OCI-LY7 (cell line): Measurements from ENCODE around the gene ADCY9.

Experiments used
- EZH2phosphoT487 ChIP-seq: fragments of 200-600 bp; sonication (generic); IDR thresholded peaks from 2 replicates; pipeline ENCODE4 v1.6.1; 2018; ENCODE audit warnings: low read depth, borderline replicate concordance, mild to moderate bottlenecking, mixed run types, antibody characterized with exemption, low read length, moderate library complexity, mixed read lengths
- TF ChIP-seq, protein P1 (sequence below): fragments of 200-600 bp; sonication (generic); conservative IDR thresholded peaks from 2 replicates; pipeline ENCODE4 v1.5.1; 2014; ENCODE audit warnings: mild to moderate bottlenecking, antibody characterized with exemption, low read length, moderate library complexity, mixed read lengths

DNA sequence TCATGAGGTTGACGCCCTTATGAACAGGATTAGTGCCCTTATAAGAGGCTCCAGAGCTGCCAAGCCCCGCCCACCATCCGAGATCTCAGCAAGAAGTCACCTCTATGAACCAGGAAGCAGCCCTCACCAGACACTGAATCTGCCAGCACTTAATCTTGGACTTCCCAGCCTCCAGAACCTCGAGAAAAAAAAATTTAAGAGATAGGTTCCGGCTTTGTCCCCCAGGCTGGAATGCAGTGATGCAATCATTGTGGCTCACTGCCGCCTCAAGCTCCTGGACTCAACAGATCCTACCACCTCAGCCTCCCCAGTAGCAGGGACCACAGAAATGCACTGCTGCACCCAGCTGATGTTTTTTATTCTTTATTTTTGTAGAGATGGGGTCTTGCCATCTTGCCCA, 22.5 kb upstream of the ADCY9 start:
- TF ChIP-seq, protein P1, sequence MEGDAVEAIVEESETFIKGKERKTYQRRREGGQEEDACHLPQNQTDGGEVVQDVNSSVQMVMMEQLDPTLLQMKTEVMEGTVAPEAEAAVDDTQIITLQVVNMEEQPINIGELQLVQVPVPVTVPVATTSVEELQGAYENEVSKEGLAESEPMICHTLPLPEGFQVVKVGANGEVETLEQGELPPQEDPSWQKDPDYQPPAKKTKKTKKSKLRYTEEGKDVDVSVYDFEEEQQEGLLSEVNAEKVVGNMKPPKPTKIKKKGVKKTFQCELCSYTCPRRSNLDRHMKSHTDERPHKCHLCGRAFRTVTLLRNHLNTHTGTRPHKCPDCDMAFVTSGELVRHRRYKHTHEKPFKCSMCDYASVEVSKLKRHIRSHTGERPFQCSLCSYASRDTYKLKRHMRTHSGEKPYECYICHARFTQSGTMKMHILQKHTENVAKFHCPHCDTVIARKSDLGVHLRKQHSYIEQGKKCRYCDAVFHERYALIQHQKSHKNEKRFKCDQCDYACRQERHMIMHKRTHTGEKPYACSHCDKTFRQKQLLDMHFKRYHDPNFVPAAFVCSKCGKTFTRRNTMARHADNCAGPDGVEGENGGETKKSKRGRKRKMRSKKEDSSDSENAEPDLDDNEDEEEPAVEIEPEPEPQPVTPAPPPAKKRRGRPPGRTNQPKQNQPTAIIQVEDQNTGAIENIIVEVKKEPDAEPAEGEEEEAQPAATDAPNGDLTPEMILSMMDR = no peak
- TF ChIP-seq EZH2phosphoT487 = no peak
